ENCODE data around the gene TLK2. TPM values are rescaled to one million over a fixed set of nuclear protein-coding genes. Genes with fewer than 3 reads are reported as not detected.

TLK2 gene
- total and polyA plus RNA-seq, 12 donors = 9.2 to 41.9 (median 31.5) TPM

DNA sequence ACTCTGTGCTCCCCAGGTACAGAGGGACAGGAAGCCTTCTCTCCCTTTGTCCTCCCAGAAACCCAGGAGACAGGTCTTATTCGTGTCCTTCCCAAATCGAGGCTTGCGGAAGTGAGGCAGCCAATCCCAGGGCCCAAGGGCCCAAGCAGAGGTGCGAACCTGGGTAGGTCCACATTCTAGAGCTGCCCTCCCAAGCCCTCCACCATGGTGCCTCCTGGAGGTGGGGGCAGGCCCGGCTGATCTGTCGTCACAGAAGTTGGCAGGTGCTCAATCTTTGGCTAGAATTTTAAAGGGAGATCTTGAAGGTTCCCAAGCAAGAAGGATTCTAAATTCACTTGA, 170.3 kb downstream of the TLK2 start:
- peaks cover 0 to 22% (median 0%) of the 10 kb centered on the region in 7 donors for H3K27me3 ChIP-seq
- no peak for ATAC-seq
- peaks cover 11 to 46% (median 33%) of the 10 kb centered on the region in 9 donors for H3K4me1 ChIP-seq
- peak overlapping the region in 9 of 10 donors; percentile 3 to 75 (median 68) for H3K27ac ChIP-seq
- DNase-seq = no peak
- H3K9me3 ChIP-seq = no peaks in the 10 kb centered on the region
- WGBS, 2 donors = 51 to 57% methylated on average over 6 of the region's 6 CpGs
- TF ChIP-seq, protein P1, sequence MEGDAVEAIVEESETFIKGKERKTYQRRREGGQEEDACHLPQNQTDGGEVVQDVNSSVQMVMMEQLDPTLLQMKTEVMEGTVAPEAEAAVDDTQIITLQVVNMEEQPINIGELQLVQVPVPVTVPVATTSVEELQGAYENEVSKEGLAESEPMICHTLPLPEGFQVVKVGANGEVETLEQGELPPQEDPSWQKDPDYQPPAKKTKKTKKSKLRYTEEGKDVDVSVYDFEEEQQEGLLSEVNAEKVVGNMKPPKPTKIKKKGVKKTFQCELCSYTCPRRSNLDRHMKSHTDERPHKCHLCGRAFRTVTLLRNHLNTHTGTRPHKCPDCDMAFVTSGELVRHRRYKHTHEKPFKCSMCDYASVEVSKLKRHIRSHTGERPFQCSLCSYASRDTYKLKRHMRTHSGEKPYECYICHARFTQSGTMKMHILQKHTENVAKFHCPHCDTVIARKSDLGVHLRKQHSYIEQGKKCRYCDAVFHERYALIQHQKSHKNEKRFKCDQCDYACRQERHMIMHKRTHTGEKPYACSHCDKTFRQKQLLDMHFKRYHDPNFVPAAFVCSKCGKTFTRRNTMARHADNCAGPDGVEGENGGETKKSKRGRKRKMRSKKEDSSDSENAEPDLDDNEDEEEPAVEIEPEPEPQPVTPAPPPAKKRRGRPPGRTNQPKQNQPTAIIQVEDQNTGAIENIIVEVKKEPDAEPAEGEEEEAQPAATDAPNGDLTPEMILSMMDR (IDR thresholded peaks at IDR 0.05) = no peak
- no peaks in the 10 kb centered on the region for H3K36me3 ChIP-seq
- intact Hi-C loops (cut with DNase I) = no loop called here
- H3K4me3 ChIP-seq = peak overlapping the region in 1 of 10 donors; percentile 9

DNA sequence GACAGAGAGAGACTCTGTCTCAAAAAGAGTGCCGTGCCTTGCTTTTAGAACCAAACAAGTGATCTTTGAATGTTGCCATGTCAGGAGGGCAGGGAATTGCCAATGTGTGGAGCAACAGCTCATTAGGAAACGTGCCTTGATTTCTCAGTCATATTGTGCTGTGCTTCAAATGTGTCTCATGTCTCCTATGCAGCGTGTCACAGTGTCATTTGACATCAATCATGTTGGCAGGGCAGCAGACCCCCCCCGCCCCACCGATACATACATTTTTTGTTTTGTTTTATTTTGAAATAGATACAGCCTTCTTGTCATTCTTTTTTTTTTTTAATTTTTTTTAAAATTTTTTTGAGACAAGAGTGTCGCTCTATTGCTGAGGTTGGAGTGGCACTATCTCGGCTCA, 170.9 kb downstream of the TLK2 start:
- TF ChIP-seq, protein P1 (IDR thresholded peaks at IDR 0.05) = no peak
- peak overlapping the region in 7 of 10 donors; percentile 47 to 75 (median 69) for H3K27ac ChIP-seq

DNA sequence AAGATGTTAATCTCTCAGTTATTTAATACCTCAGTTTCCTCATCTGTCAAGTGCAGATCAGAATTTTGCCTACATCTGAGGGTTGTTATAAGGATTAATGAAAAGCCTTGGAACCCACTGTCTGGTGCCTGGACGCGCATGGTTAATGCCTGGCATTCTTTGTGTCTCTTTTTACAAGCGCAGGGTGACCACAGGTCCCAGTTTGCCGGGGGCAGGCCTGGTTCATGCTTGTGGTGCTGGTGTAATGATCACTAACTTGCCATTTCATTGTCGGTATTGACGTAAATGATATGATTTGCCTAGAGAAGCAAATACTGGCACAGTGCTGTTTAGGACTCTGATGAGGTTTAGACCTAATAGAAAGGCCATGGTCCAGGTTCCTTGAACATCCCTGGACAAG, 172.0 kb downstream of the TLK2 start:
- no peak overlapping the region for H3K4me3 ChIP-seq

More for the DNA sequence above, 170.9 kb downstream of the TLK2 start:
- H3K36me3 ChIP-seq = no peaks in the 10 kb centered on the region
- intact Hi-C loops (cut with DNase I) = no loop called here
- ATAC-seq (no peak), DNase-seq (no peak)
- H3K27me3 ChIP-seq = peaks cover 0 to 22% (median 0%) of the 10 kb centered on the region in 7 donors
- H3K4me1 ChIP-seq = peaks cover 11 to 53% (median 39%) of the 10 kb centered on the region in 9 donors
- H3K9me3 ChIP-seq = no peaks in the 10 kb centered on the region
- no peak overlapping the region for H3K4me3 ChIP-seq
- 94 to 97% methylated on average over 7 of the region's 7 CpGs for WGBS, 2 donors

DNA sequence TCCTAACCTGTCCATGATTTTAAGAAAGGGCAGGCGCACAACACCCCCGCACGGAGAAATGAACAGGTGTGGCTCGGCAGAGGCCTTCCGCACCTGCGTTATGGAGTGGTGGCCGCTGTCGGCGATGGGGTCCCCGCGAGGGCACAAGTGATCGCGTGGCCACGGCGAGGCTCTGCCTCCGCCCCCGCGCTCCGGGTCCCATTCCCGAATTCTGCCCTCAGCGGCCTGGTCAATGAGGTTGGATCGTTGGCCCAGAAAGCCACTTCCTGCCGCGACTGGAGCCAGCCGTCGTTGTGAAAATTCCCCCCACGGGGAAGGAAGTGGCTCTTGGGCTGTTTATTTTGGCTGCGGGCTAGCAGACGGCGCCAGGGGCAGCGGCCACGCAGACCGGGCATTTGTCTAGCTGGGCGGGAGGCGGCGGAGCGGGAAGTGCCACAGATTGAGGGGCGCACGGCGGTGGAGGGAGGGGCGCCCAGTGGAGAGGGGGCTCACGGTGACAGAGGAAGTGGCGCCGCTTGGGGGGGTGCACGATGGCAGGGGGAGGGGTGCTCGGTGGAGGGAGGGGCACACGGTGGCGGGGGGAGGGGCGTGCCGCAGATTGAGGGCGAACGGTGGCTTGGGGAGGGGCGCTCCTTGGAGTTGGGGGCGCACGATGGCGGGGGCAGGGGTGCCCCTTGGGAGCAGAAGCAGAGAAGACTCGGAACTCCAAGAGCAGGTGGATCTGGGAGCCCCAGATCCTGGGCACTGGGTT, 173.8 kb downstream of the TLK2 start:
- intact Hi-C loops (cut with DNase I) = no loop called here
- ATAC-seq = peak; percentile 32 to 61 (median 41)

More for the DNA sequence above, 172.0 kb downstream of the TLK2 start:
- no peaks in the 10 kb centered on the region for H3K9me3 ChIP-seq
- no peaks in the 10 kb centered on the region for H3K36me3 ChIP-seq
- TF ChIP-seq, protein P1 (IDR thresholded peaks at IDR 0.05) = no peak
- H3K27me3 ChIP-seq = peaks cover 0 to 22% (median 0%) of the 10 kb centered on the region in 7 donors
- peaks cover 11 to 58% (median 42%) of the 10 kb centered on the region in 9 donors for H3K4me1 ChIP-seq
- ATAC-seq = no peak
- WGBS, 2 donors = 91% methylated on average over 6 of the region's 6 CpGs
- no peak for DNase-seq
- intact Hi-C loops (cut with DNase I) = no loop called here
- H3K27ac ChIP-seq = no peak overlapping the region

More for the DNA sequence above, 173.8 kb downstream of the TLK2 start:
- Histone ChIP-seq H3K27ac (peak overlapping the region in 9 of 10 donors; percentile 45 to 88 (median 80)), H3K4me1 (peaks cover 11 to 58% (median 42%) of the 10 kb centered on the region in 9 donors), H3K36me3 (no peaks in the 10 kb centered on the region), H3K9me3 (no peaks in the 10 kb centered on the region), H3K4me3 (peak overlapping the region; percentile 28 to 58 (median 51)), H3K27me3 (peaks cover 0 to 22% (median 0%) of the 10 kb centered on the region in 7 donors)
- TF ChIP-seq, protein P1 (IDR thresholded peaks at IDR 0.05) = no peak
- peak; percentile 67 to 76 for DNase-seq
- WGBS, 2 donors = 6 to 7% methylated on average over 56 to 57 of the region's 57 CpGs
